Right lobe of liver (tissue), 4 donors: ENCODE measurements around the gene MYLK4.

Experiments
- POLR2A ChIP-seq: fragments of 450-650 bp; IDR thresholded peaks from one replicate; pipeline ENCODE4 v1.6.1; 2017; ENCODE audit warnings: antibody characterized with exemption, mild to moderate bottlenecking
- TF ChIP-seq, protein P1 (sequence below), 4 donors: fragments of 200-600 bp in 3 of 4; fragments of 450-650 bp in 1 of 4; IDR thresholded peaks; one replicate each; pipeline versions ENCODE4 v1.5.1 to v1.8.0; 2016 to 2022; ENCODE audit warnings: antibody characterized with exemption in 4 of 4, mild to moderate bottlenecking in 2 of 4
- donor health status: DM: no; HTN: no; CAD: no.
- donor health status: DM: no; HTN: no; CAD: no.
- donor health status: DM: no; HTN: yes; CAD: no.

DNA sequence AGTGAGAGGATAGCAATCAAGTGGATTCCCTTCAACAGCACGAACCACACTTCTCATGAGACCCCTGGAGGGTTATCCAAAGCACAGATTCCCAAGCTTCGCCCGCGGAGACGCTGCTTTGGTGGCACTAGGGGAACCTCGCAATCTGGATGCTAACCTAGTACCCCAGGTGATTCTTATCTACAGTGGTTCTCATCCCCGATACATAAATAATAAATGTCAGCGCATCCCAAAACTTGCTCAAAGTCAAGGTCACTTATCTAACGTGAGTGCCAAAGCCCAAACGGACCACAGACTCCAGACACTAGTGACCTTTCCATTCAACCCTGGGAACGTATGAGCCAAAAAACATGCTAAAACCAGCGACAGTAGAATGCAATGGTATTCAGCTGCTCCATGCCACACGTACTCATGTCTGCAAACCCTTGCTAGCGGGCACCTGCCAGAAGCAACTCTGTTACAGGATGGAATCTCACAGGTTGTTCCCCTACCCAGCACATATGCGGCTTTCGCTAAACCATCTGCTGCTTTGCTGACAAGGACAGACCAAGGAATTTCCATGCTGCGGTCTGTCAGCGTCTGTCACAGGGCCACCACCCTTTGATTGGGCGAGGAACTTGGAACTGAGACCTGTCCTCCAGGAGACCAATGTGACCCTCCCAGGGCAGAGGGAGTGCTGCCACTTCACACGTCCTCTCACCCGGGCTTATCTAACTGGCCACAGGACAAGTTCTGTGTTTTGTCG is 16.8 kb downstream of the MYLK4 start:
- TF ChIP-seq, protein P1, sequence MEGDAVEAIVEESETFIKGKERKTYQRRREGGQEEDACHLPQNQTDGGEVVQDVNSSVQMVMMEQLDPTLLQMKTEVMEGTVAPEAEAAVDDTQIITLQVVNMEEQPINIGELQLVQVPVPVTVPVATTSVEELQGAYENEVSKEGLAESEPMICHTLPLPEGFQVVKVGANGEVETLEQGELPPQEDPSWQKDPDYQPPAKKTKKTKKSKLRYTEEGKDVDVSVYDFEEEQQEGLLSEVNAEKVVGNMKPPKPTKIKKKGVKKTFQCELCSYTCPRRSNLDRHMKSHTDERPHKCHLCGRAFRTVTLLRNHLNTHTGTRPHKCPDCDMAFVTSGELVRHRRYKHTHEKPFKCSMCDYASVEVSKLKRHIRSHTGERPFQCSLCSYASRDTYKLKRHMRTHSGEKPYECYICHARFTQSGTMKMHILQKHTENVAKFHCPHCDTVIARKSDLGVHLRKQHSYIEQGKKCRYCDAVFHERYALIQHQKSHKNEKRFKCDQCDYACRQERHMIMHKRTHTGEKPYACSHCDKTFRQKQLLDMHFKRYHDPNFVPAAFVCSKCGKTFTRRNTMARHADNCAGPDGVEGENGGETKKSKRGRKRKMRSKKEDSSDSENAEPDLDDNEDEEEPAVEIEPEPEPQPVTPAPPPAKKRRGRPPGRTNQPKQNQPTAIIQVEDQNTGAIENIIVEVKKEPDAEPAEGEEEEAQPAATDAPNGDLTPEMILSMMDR (IDR thresholded peaks at IDR 0.05): no peak
- TF ChIP-seq POLR2A: no peak
